IMR-90 (cell line): Measurements from ENCODE around the gene LDLRAD3. TPM values are rescaled to one million over a fixed set of nuclear protein-coding genes. Genes with fewer than 3 reads are reported as not detected.
A peak's percentile ranks its signal among the peaks of the same experiment; 100 is the strongest.

ENCODE experiments used
- ATAC-seq: fragments of 200-7000 bp; cut with Tn5 transposase; 2 replicates; pipeline ENCODE4 v1.9.1; 2020; ENCODE audit warnings: low read depth, mild to moderate bottlenecking, moderate library complexity
- BruUV-seq: library from RNA; stranded (reverse); fragments of 400-500 nt; replicated peaks from 2 replicates; lab custom pipeline; 2021; lab: Mats Ljungman, UMichigan
- CTCF ChIA-PET: fragments of 300-600 bp; formaldehyde crosslinking; extraction: SDS; loops from one replicate; lab custom pipeline; 2021; ENCODE audit warnings: antibody characterized with exemption; lab: Yijun Ruan, JAX
- POLR2A ChIA-PET: fragments of 300-600 bp; sonication (Branson Sonifier 250); formaldehyde crosslinking; loops from one replicate; lab custom pipeline; 2022; ENCODE audit warnings: antibody characterized with exemption; ENCODE audit not compliant: unreplicated experiment; lab: Charles Lee
- DNase-seq: peaks from one replicate; pipeline ENCODE4 v3.0.0; 2013
- H2AFZ ChIP-seq: replicated peaks from 2 replicates; pipeline ENCODE3; 2013; ENCODE audit warnings: low read length, mild to moderate bottlenecking; ENCODE audit not compliant: poor library complexity
- H2AK5ac ChIP-seq: 2 replicates; pipeline ENCODE4 v1.6.1; 2013; ENCODE audit warnings: low read depth, low read length, inconsistent platforms
- H2AK9ac ChIP-seq: replicated peaks from 2 replicates; pipeline ENCODE3; 2013; ENCODE audit warnings: mild to moderate bottlenecking, low read depth, low read length, moderate library complexity; ENCODE audit not compliant: poor library complexity
- H2BK120ac ChIP-seq: 2 replicates; pipeline ENCODE4 v1.6.1; 2013; ENCODE audit warnings: low read depth, low read length, inconsistent platforms
- H2BK15ac ChIP-seq: 3 replicates; pipeline ENCODE4 v1.6.1; 2013; ENCODE audit warnings: low read depth, low read length, inconsistent platforms
- H2BK20ac ChIP-seq: 2 replicates; pipeline ENCODE4 v1.6.1; 2013; ENCODE audit warnings: low read depth, mild to moderate bottlenecking, inconsistent platforms, low read length, moderate library complexity
- H2BK5ac ChIP-seq: 2 replicates; pipeline ENCODE4 v1.6.1; 2013; ENCODE audit warnings: mild to moderate bottlenecking, low read depth, low read length, inconsistent platforms; ENCODE audit not compliant: poor library complexity, severe bottlenecking
- H3K14ac ChIP-seq: replicated peaks from 2 replicates; pipeline ENCODE4 v1.6.1; 2013; ENCODE audit warnings: low read depth, low read length, inconsistent platforms
- H3K18ac ChIP-seq: 2 replicates; pipeline ENCODE4 v1.6.1; 2013; ENCODE audit warnings: low read depth, low read length, control low read depth
- H3K23ac ChIP-seq: 2 replicates; pipeline ENCODE4 v1.6.1; 2013; ENCODE audit warnings: low read depth, low read length, inconsistent platforms
- H3K27ac ChIP-seq: 2 replicates; pipeline ENCODE4 v1.5.1; 2013; ENCODE audit warnings: mild to moderate bottlenecking, control low read depth, low read length; ENCODE audit not compliant: insufficient read depth
- H3K27me3 ChIP-seq: 2 replicates; pipeline ENCODE4 v1.6.1; 2013; ENCODE audit warnings: low read length; ENCODE audit not compliant: control insufficient read depth, insufficient read depth
- H3K36me3 ChIP-seq: 2 replicates; pipeline ENCODE4 v1.6.1; 2013; ENCODE audit warnings: low read length, mixed read lengths; ENCODE audit not compliant: control insufficient read depth, insufficient read depth
- H3K4ac ChIP-seq: 2 replicates; pipeline ENCODE4 v1.6.1; 2013; ENCODE audit warnings: low read depth, low read length, inconsistent platforms
- H3K4me1 ChIP-seq: 2 replicates; pipeline ENCODE4 v1.6.1; 2013; ENCODE audit warnings: low read length, mixed read lengths; ENCODE audit not compliant: control insufficient read depth, insufficient read depth
- H3K4me2 ChIP-seq: 2 replicates; pipeline ENCODE4 v1.6.1; 2013; ENCODE audit warnings: low read depth, mild to moderate bottlenecking, control low read depth, low read length, moderate library complexity
- H3K4me3 ChIP-seq: 2 replicates; pipeline ENCODE4 v1.5.1; 2013; ENCODE audit warnings: low read depth, mild to moderate bottlenecking, control low read depth, low read length, moderate library complexity; ENCODE audit not compliant: insufficient read depth
- H3K56ac ChIP-seq: 2 replicates; pipeline ENCODE4 v1.6.1; 2013; ENCODE audit warnings: low read length, inconsistent platforms; ENCODE audit not compliant: insufficient read depth; ENCODE audit errors: extremely low read depth
- H3K79me1 ChIP-seq, 2 experiments: 2 replicates each; pipeline ENCODE4 v1.6.1; 2013; ENCODE audit warnings: low read length in 2 of 2, inconsistent platforms in 1 of 2, low read depth in 1 of 2
- H3K9ac ChIP-seq: 2 replicates; pipeline ENCODE4 v1.6.1; 2013; ENCODE audit warnings: low read depth, low read length, control low read depth
- H3K9me1 ChIP-seq: 2 replicates; pipeline ENCODE4 v1.6.1; 2013; ENCODE audit warnings: low read length, inconsistent platforms; ENCODE audit not compliant: insufficient read depth
- H3K9me3 ChIP-seq: 2 replicates; pipeline ENCODE4 v1.6.1; 2013; ENCODE audit warnings: low read length; ENCODE audit not compliant: control insufficient read depth, insufficient read depth
- H4K20me1 ChIP-seq: 2 replicates; pipeline ENCODE4 v1.6.1; 2013; ENCODE audit warnings: low read length, inconsistent platforms; ENCODE audit not compliant: insufficient read depth
- H4K5ac ChIP-seq: 2 replicates; pipeline ENCODE4 v1.6.1; 2013; ENCODE audit warnings: mild to moderate bottlenecking, low read depth, low read length, control low read depth
- H4K8ac ChIP-seq, 2 experiments: 2 replicates each; pipeline ENCODE4 v1.6.1; 2013; ENCODE audit warnings: low read depth in 2 of 2, low read length in 2 of 2, control low read depth in 1 of 2, inconsistent platforms in 1 of 2
- H4K91ac ChIP-seq: 2 replicates; pipeline ENCODE4 v1.6.1; 2013; ENCODE audit warnings: low read depth, low read length, inconsistent platforms; ENCODE audit not compliant: insufficient read depth
- ELK1 ChIP-seq: fragments of 150-350 bp; IDR thresholded peaks from 2 replicates; pipeline ENCODE4 v1.6.1; 2016; ENCODE audit warnings: low read depth, mild to moderate bottlenecking, low read length, moderate library complexity, borderline replicate concordance
- MAFK ChIP-seq: IDR thresholded peaks from 2 replicates; pipeline ENCODE4 v1.6.1; 2012; ENCODE audit warnings: low read depth, low read length, improper control_type of control experiment
- whole genome bisulfite sequencing, 2 experiments: methylation state at CpG; one replicate each; pipeline versions ENCODE4 v1.1.5 to v1.1.7; 2013; ENCODE audit warnings: missing lambda C conversion rate in 2 of 2; ENCODE audit not compliant: insufficient read length in 1 of 2; ENCODE audit errors: extremely low coverage in 2 of 2; 5-methylcytosine and 5-hydroxymethylcytosine counted together
- dilution Hi-C: fragments of 300-500 bp; cut with HindIII; formaldehyde crosslinking; loops from one replicate; pipeline ENCODE4 v1.14.3; 2018; ENCODE audit warnings: low sequenced_read_pairs; ENCODE audit not compliant: unreplicated experiment
- in situ Hi-C: fragments of 300-500 bp; cut with MboI; formaldehyde crosslinking; loops from 3 replicates; pipeline ENCODE4 v1.14.3; 2019; ENCODE audit warnings: low sequenced_read_pairs, inconsistent platforms, mixed read lengths
- intact Hi-C: fragments of 100-400 bp; cut with micrococcal nuclease; formaldehyde crosslinking; loops from 2 replicates; pipeline ENCODE4 v1.10.0; 2022
- polyA plus RNA-seq, 3 experiments: library from polyadenylated mRNA; depleted of rRNA; stranded (reverse); fragments of >200 nt; gene quantifications; 2 replicates each; pipeline ENCODE4 v1.2.3, GENCODE V29; 2012; ENCODE audit warnings: low replicate concordance in 1 of 3
- total RNA-seq: library from RNA; depleted of rRNA; stranded (reverse); fragments of >200 nt; gene quantifications from 2 replicates; pipeline ENCODE4 v1.2.3, GENCODE V29; 2012

LDLRAD3 gene
- total and polyA plus RNA-seq, 2 of the 4 experiments (the other 2 are of a cell fraction) = 2.7 to 6.4 TPM

- H2BK5ac ChIP-seq = peak overlapping the region; percentile 25
- H3K9me1 ChIP-seq = peaks cover 8% of the 10 kb centered on the region
- H3K23ac ChIP-seq = no peak overlapping the region
- no CpG with 5 or more reads among the region's 3 CpGs for WGBS, 2 experiments
- H3K14ac ChIP-seq = peak overlapping the region; percentile 65
- BruUV-seq = no TSS peak
- dilution Hi-C loops = no loop called here
- H3K4me3 ChIP-seq = no peak overlapping the region
- H3K4me2 ChIP-seq = no peak overlapping the region
- no peak overlapping the region for H2AK9ac ChIP-seq
- peak overlapping the region; percentile 58; the same call in 1 of the 2 replicates for H2BK20ac ChIP-seq
- H3K36me3 ChIP-seq = no peaks in the 10 kb centered on the region
- peaks cover 5% of the 10 kb centered on the region; the same call in 1 of the 2 replicates for H3K9me3 ChIP-seq
- DNase-seq (peak; percentile 35), ATAC-seq (no peak)
- in situ Hi-C loops = no loop called here
- no peak overlapping the region for H2BK120ac ChIP-seq
- intact Hi-C loops = no loop called here
- no peak overlapping the region for H3K27ac ChIP-seq
- peak overlapping the region; percentile 64; the same call in 1 of the 2 replicates for H2AK5ac ChIP-seq
- H3K27me3 ChIP-seq = no peaks in the 10 kb centered on the region
- peak overlapping the region in 1 of 2 experiments; percentile 30; a peak in 1 of 4 replicates for H4K8ac ChIP-seq
- 0 out of 3 replicates have a peak overlapping the region, but pooled peaks have one; percentile 14 for H2BK15ac ChIP-seq
- no peaks in the 10 kb centered on the region; the same call in 1 of the 2 replicates for H4K20me1 ChIP-seq
- H3K18ac ChIP-seq = peak overlapping the region; percentile 60
- H3K56ac ChIP-seq = no peak overlapping the region
- no peak overlapping the region for H4K91ac ChIP-seq
- H4K5ac ChIP-seq = peak overlapping the region; percentile 67; the same call in 1 of the 2 replicates
- no peak overlapping the region for H2AFZ ChIP-seq
- peaks cover 14% of the 10 kb centered on the region for H3K4me1 ChIP-seq
- CTCF ChIA-PET = no interaction called here
- TF ChIP-seq ELK1 = no peak
- TF ChIP-seq MAFK = no peak
- H3K79me1 ChIP-seq = peaks cover 6 to 25% of the 10 kb centered on the region in 2 experiments; a peak in 3 of 4 replicates
- POLR2A ChIA-PET = no interaction called here
- no peak overlapping the region for H3K9ac ChIP-seq
- H3K4ac ChIP-seq = no peak overlapping the region; the same call in 1 of the 2 replicates
Observed at GRCh38 chr11:36006556-36006955, 62.7 kb downstream of the LDLRAD3 start.
